Lung (tissue), 12 donors: ENCODE results near the gene EYS. TPM values are rescaled to one million over a fixed set of nuclear protein-coding genes. Genes with fewer than 3 reads are reported as not detected.

Experiments
- ATAC-seq: fragments of 200-7000 bp; cut with Tn5 transposase; one replicate; pipeline ENCODE4 v1.9.1; 2020; ENCODE audit warnings: moderate number of reproducible peaks; ENCODE audit not compliant: insufficient read depth, low FRiP score
- DNase-seq, 3 donors: peaks; one replicate each; pipeline ENCODE4 v3.0.0-alpha.2; 2013 to 2017
- H3K27ac ChIP-seq, 2 donors: one replicate each; pipeline ENCODE4 v1.5.1; 2013; ENCODE audit warnings: mild to moderate bottlenecking in 2 of 2, moderate library complexity in 2 of 2, control low read depth in 1 of 2, inconsistent platforms in 1 of 2, low read depth in 1 of 2, low read length in 1 of 2
- H3K27me3 ChIP-seq, 3 donors: one replicate each; pipeline ENCODE4 v1.5.1; 2013; ENCODE audit warnings: low read length in 2 of 3; ENCODE audit not compliant: control insufficient read depth in 3 of 3, insufficient read depth in 3 of 3
- H3K36me3 ChIP-seq, 4 donors: one replicate each; pipeline ENCODE4 v1.5.1; 2013; ENCODE audit warnings: low read length in 4 of 4, mild to moderate bottlenecking in 1 of 4, moderate library complexity in 1 of 4; ENCODE audit not compliant: control insufficient read depth in 4 of 4, insufficient read depth in 4 of 4
- H3K4me1 ChIP-seq, 5 donors: one replicate each; pipeline ENCODE4 v1.5.1; 2013; ENCODE audit warnings: low read length in 5 of 5, mild to moderate bottlenecking in 2 of 5, moderate library complexity in 1 of 5; ENCODE audit not compliant: control insufficient read depth in 5 of 5, insufficient read depth in 5 of 5
- H3K4me3 ChIP-seq: one replicate; pipeline ENCODE4 v1.5.1; 2013; ENCODE audit warnings: mild to moderate bottlenecking, control low read depth, moderate library complexity
- H3K9ac ChIP-seq, 2 donors: one replicate each; pipeline ENCODE4 v1.5.1; 2013; ENCODE audit warnings: low read length in 2 of 2, control low read depth in 1 of 2; ENCODE audit not compliant: insufficient read depth in 1 of 2
- H3K9me3 ChIP-seq, 4 donors: one replicate each; pipeline ENCODE4 v1.5.1; 2013; ENCODE audit warnings: low read length in 3 of 4, mild to moderate bottlenecking in 1 of 4, moderate library complexity in 1 of 4; ENCODE audit not compliant: control insufficient read depth in 4 of 4, insufficient read depth in 3 of 4
- WGBS, 2 donors: extraction: QIAGEN DNeasy Blood & Tissue Kit; methylation state at CpG; one replicate each; pipeline ENCODE4 v1.1.7; 2013; 5-methylcytosine and 5-hydroxymethylcytosine counted together
- polyA plus RNA-seq, 2 donors: library from polyadenylated mRNA; stranded (reverse); fragments of 200-250 nt; gene quantifications; one replicate each; pipeline ENCODE4 v1.2.1, GENCODE V29; 2013
- total RNA-seq, 2 donors: library from RNA; depleted of rRNA in 1 of 2; stranded (reverse); fragments of >200 nt in 1 of 2; gene quantifications; one replicate each; pipeline ENCODE4 v1.2.1, GENCODE V29; 2014 to 2021
- TF ChIP-seq, protein P1 (sequence below): IDR thresholded peaks from 2 replicates; pipeline ENCODE4 v1.5.1; 2012; ENCODE audit warnings: mild to moderate bottlenecking; ENCODE audit errors: control extremely low read depth, extremely low read depth
- donor health status: control.
- donor health status: control.
- donor health status: Bipolar disorder and iron deficiency.
- donor health status: healthy.
- donor health status: DM: yes; HTN: yes; CAD: no.

The EYS gene
- total and polyA plus RNA-seq, 4 donors = 0.06 to 0.34 (median 0.12) TPM

DNA sequence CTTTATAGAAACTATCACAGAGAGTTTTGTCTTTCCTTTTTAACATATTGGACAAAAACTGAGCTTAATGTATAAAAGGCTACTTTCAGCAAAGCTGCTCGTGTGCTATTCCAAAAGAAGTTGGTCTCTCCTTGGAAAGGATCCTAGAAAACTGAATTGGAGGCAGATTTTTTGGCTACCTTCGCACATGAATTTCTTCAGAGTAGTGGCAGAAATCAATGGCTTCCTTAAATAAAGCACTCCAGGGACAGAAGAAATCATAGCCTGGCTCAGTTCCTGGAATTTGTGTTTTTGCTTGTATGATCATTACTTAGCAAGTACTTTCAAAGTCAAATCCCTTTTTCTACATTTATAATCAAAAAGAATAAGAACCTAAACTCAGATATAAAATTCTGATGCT is 1291.1 kb downstream of the EYS start:
- DNase-seq = peak; percentile 40 to 87 (median 85)
- no peak overlapping the region for H3K27ac ChIP-seq
- 43 to 75% methylated on average over 2 of the region's 2 CpGs for WGBS, 2 donors
- no peak overlapping the region for H3K9ac ChIP-seq
- no peaks in the 10 kb centered on the region for H3K36me3 ChIP-seq
- H3K4me3 ChIP-seq = no peak overlapping the region
- peaks cover 0 to 6% (median under 1%) of the 10 kb centered on the region in 4 donors for H3K9me3 ChIP-seq
- peaks cover 0 to 11% (median 0%) of the 10 kb centered on the region in 5 donors for H3K4me1 ChIP-seq
- TF ChIP-seq, protein P1, sequence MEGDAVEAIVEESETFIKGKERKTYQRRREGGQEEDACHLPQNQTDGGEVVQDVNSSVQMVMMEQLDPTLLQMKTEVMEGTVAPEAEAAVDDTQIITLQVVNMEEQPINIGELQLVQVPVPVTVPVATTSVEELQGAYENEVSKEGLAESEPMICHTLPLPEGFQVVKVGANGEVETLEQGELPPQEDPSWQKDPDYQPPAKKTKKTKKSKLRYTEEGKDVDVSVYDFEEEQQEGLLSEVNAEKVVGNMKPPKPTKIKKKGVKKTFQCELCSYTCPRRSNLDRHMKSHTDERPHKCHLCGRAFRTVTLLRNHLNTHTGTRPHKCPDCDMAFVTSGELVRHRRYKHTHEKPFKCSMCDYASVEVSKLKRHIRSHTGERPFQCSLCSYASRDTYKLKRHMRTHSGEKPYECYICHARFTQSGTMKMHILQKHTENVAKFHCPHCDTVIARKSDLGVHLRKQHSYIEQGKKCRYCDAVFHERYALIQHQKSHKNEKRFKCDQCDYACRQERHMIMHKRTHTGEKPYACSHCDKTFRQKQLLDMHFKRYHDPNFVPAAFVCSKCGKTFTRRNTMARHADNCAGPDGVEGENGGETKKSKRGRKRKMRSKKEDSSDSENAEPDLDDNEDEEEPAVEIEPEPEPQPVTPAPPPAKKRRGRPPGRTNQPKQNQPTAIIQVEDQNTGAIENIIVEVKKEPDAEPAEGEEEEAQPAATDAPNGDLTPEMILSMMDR = no peak
- H3K27me3 ChIP-seq = no peaks in the 10 kb centered on the region
- ATAC-seq = no peak

DNA sequence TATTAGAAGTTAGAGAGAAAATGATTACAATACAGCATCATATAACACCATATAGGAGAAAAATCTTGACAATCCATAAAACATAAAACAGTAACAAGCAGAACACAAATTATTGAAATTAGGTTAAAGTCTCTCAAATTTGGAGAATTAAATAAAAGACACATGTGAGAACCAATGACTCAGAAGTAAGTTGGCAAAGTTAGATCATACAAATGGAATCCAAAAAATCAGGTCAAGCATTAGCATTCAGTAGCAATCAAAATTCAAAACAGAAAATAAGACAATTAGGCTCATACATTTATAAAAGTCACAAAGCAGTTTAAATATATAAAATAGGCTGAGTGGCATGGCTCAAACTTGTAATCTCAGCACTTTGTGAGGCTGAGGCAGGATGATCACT is 1295.8 kb downstream of the EYS start:
- Histone ChIP-seq H3K9ac (no peak overlapping the region), H3K9me3 (no peaks in the 10 kb centered on the region), H3K27ac (no peak overlapping the region), H3K36me3 (no peaks in the 10 kb centered on the region), H3K4me3 (no peak overlapping the region), H3K27me3 (no peaks in the 10 kb centered on the region), H3K4me1 (peaks cover 0 to 7% (median 0%) of the 10 kb centered on the region in 5 donors)
- TF ChIP-seq, protein P1 = no peak
- DNase-seq (no peak), ATAC-seq (no peak)

DNA sequence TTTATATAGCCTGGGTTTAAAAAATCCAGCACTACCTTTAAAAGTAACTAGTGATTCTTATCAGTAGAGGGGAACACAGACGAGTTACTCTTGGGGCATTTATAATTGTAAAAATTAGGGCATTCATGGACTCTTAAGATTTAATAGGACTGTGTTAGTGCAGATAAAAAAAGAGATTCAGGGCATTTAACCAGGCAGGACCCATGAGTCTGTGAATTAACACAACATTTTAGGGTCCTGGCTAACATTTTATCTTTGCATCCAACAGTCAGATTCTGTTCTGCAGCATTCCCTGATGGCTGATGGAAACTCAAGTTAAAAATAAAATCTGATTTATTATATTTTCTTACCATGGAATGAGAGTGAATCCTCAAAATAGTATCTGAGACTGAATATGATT is 1297.1 kb downstream of the EYS start:
- TF ChIP-seq, protein P1 = no peak
- no peak for ATAC-seq
- 77 to 83% methylated on average over 1 of the region's 1 CpG for WGBS, 2 donors

DNA sequence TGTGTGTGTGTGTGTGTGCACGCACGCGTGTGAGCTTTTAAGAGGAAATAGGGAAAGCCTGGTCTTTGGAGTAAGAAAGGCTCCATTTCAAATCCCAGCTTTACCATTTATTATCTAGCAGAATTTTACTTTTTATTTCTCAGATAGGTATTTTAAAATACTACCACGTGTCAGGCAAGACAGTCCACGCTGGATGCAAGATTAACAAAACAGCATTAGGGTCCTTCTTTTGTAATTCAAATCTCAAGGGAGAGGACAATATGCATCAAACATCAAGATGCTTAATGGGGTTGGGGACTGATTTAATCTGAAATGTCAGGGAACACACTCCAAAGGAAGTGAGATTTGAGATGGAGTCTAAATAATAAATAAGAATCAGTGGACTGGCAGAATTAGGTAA is 1302.6 kb downstream of the EYS start:
- 80 to 86% methylated on average over 5 of the region's 5 CpGs for WGBS, 2 donors
- TF ChIP-seq, protein P1 = no peak

More for the DNA sequence above, 1297.1 kb downstream of the EYS start:
- no peaks in the 10 kb centered on the region for H3K4me1 ChIP-seq
- no peaks in the 10 kb centered on the region for H3K36me3 ChIP-seq
- no peaks in the 10 kb centered on the region for H3K27me3 ChIP-seq
- H3K9me3 ChIP-seq = no peaks in the 10 kb centered on the region
- H3K27ac ChIP-seq = no peak overlapping the region
- no peak overlapping the region for H3K9ac ChIP-seq
- H3K4me3 ChIP-seq = no peak overlapping the region
- DNase-seq = no peak

More for the DNA sequence above, 1302.6 kb downstream of the EYS start:
- Histone ChIP-seq H3K9ac (no peak overlapping the region), H3K27me3 (no peaks in the 10 kb centered on the region), H3K36me3 (no peaks in the 10 kb centered on the region), H3K9me3 (no peaks in the 10 kb centered on the region), H3K4me3 (no peak overlapping the region), H3K4me1 (no peaks in the 10 kb centered on the region), H3K27ac (no peak overlapping the region)
- no peak for ATAC-seq
- no peak for DNase-seq
